IPS-NIHi11 (cell line): ENCODE results near the gene PRR33.
A peak's percentile ranks its signal among the peaks of the same experiment; 100 is the strongest.
"Not testable (repeated sequence)": the region's sequence is repeated elsewhere in the genome, so short reads cannot be mapped to it uniquely, and the experiment has no call there.

Source experiments
- DNase-seq: peaks from one replicate; pipeline ENCODE4 v3.0.0; 2012; ENCODE audit warnings: mixed read lengths, low spot score

The PRR33 gene

DNA sequence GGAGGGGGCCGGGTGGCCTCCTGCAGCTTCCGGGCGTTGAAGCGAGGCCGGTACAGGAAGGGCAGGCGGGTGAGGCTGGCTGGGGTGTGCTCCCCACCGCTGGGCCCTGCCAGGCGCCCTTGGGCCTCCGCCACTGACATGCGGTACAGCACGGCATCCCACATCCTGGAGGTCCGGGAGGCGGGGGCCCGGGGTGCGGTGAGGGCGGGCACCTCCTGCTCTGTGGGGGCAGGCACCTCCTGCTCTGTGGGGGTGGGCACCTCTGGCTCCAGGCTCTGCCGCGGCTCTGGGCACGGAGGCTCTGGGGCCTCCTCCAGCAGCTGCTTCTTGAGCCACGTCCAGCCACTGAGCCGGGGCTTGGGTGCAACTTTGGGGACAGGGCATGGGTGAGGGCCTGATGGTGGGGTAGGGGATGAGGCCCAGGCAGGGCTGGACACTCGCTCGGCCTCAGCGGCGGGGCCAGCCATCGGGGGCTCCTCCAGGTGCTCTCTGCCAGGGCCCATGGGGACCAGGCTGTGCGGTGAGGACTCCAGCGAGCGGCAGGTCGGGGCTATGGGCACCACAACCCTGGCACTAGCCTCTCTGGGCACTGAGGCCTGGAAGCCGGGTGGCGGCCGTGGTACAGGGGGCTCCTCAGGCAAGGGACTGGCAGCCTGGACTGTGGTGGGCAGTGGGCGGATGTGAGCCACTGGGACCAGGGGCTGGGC is 2.3 kb downstream of the PRR33 start:
- peak; percentile 24 for DNase-seq

DNA sequence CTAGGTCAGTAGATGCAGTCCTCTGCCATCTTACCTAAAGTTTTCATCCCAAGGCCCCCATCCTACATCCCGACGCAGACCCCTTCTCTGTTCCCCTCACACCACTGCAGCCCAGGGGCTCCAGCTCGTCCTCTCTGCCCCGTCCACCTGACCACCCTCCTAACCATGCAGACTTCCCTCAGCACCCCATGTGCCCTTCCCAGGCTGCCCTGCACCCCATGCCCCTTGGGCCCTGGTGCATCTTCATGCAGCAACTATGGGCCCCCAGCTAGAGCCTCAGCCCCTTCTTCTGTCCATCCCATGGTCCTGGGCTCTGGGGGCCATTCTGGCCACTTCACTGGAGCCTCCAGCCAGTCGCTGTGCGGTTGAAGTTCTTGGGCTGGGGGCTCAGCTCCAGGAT is 2.9 kb downstream of the PRR33 start:
- no peak for DNase-seq

DNA sequence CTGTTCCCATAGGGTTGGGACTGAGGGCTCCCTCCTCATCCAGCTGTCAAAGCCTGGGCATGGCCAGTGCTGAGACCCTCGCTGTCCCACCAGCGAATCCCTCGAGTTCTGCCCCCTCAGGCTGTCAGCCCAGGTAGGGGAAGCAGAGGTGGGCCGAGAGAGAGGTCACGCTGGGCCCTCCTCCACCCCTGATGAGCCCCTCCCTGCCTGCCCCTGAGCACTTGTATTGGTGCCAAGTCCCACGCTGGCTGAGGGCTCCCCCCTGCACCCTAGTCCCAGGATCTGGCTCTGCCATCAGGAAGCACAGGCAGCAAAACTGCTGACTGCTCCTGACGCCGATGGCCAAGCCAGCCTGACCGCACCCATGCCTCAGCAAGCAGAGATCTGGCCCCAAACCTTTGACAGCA is 3.3 kb downstream of the PRR33 start:
- DNase-seq = peak; percentile 5

DNA sequence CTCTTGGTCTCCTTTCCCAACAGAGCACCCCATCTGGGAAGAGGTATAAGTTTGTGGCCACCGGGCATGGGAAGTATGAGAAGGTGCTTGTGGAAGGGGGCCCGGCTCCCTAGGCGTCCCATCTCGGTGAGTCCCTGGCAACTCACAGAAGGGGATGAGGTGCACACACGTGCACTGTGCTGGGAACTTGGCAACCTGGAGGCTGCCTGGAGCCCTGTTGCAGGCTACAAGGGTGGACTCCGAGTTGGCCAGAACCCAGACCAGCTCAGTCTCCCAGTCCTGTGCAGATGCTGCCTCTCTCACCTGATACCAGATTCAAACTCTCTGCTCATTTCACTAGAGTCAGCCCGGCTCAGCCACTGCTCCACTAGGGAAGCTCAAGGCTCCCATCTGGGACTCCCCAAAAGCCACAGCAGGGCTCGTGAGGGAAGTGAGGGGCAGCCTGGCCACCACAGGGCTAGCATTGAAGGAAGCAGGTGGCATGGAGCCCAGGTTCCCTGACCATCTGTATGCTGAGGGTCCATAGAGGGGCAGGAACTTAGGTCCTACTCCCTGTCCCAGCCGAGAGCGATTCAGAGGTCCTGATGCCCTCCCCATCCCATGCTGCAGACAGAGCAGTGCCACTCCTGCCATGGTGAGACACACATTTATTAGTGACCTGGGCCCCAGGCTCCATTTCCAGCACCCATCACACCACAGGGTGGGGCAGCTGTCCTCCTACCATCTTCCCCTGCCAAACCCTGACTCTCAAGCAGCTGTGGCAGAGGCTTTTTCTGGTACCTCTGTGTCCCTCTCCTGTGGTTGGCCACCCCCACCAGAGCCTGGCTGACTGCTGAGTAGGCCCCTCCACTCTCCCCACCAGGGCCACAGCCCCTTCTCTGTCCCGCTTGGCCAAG is 4.0 kb downstream of the PRR33 start:
- no peak for DNase-seq

DNA sequence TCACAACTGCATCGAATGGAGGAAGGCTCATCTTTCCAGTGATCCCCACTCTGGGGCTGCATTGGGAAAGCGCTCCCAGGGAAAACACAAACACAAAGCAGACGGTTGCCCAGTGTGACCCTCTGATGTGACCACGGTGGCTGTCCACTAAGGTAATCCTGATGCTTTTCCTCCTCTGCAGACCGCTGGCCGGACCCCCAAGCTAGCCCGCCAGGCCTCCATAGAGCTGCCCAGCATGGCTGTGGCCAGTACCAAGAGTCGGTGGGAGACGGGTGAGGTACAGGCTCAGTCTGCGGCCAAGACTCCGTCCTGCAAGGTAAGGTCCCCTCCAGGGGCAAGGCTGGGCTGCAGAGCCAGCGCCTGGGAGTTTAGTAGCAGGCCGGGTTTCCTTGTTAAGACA is 5.1 kb downstream of the PRR33 start:
- DNase-seq = not testable (repeated sequence)

DNA sequence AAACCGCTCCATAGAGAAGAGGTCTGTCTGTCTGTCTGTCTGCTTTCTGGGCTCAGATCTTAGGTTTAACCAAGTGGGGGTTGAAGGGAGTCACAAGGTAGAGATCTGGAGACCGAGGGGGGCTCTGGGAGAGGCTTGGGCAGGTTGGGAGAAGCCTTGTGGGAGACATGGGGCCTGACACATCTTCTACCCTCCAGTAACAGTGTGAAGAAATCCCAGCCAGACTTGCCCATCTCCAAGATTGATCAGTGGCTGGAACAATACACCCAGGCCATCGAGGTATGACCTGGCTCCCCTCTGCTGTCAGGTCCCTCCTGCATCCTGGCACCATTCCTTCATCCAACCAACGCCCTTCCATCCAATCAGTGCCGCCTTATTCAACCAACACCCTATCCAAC is 7.4 kb downstream of the PRR33 start:
- DNase-seq = no peak

DNA sequence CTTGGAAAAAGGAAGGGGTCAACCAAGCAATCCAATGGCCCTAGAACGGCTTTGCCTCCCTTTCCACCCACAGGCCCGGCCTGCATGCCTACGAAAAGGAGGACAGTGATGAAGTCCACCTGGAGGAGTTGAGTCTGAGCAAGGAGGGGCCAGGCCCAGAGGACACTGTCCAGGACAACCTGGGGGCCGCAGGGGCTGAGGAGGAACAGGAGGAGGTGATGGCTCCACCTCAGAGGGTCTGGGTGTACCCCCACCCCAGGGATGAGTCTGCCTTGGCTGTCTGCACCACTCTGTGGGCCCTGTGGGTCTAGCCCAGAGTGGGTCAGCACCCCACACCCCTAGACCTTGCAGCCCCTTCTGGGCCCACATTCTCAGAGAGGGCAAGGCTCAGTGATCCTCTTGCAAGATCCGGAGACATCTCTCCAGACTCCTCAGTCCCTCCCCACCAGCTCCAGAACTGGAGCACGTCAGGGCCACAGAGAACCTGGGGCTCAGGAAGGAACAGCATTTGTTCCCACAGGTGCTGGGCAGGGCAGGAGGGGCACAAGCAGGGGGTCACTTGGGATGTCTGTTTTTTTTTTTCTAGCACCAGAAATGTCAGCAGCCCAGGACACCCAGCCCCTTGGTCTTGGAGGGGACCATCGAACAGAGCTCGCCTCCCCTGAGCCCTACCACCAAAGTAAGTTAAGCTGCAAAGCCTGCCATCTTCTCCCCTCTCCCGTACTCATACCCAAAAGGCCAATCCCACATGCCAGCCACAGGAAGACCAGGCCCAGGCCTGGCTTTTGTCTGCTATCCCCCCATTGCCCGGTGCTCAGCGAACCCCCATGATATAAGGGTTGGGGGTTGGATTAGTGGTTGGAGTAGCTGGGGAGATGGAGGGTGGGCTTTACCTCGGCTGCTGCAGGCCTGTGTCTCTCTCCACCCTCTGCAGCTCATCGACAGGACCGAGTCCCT is 8.1 kb downstream of the PRR33 start:
- peak; percentile 38 for DNase-seq

DNA sequence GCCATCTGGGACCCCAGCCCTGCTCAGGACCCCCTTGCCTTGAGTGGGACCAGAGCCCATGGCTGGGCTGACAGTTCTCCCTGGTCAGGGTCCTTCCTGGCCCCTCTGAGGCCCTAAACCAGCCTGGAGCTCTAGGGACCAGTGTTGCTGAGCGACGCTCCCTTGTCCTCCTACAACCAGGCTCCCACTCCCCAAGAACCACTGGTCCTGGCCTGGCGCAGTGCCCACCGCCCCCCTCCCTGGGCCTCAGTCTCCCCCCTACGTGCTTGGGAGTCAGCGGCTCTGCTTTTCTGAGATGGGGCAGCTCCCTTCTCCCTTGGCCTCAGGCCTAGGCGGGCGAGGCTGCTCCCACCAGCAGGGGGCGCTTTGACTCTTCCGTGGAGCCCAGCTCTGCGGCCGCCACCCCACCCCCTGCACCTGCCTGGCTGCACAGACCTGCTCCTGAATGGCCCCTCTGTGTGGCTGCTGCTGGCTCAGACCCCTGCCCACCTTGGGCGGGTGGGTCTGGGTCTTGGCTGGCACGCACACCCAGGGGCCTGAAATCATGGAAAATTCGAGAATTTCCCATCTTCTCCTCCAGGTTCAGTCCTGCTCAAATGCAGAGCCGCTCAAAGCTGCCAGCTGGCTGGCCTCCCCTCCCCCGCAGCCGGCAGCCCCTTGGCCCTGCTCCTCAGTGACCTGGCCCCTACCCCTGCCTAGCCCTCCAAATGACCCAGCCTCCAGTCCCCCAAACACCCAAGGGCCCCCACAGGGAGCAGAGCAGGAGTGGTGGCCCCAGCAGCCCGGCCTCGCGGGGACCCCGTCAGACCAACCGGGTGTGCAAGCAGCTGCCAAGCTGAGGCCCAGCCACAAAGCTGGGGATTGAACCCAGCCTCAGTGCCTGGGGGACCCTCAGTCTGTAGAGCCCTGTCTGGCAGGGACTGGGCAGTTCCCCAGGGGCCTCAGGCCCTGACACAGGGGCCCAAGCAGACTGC is 9.1 kb downstream of the PRR33 start:
- DNase-seq = peak; percentile 100

DNA sequence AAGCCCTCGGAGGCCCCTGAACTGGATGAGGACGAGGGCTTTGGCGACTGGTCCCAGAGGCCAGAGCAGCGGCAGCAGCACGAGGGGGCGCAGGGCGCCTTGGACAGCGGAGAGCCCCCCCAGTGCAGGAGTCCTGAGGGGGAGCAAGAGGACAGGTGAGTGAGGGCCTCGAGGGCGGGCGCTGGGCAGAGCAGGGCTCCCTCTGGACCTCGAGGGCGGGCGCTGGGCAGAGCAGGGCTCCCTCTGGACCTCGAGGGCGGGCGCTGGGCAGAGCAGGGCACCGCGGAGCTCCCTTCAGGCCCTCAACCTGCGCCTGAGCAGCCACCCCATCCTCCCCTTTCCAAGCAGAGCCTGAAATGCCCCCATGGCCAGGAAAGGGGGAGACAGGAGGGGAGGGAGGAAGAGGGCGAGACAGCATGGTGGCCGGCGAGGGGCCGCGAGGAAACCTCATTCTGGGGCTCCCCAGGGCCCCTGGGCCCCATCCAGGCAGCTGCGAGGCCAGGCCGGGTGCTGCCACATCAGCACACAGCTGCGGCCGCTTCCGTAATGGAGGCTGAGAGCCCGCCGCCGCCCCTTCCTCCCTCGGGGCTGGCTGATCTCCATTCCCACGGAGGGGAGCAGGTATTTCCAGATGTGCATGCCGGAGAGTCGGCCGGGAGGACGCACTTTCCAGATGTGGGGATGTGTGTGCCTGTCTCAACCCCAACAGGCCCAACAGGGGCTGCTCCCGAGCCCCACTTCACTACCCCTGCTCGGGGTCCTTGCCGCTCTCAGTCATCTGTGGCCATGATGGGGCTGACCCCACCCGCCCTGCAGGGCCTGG is 10.0 kb downstream of the PRR33 start:
- peak; percentile 7 for DNase-seq

DNA sequence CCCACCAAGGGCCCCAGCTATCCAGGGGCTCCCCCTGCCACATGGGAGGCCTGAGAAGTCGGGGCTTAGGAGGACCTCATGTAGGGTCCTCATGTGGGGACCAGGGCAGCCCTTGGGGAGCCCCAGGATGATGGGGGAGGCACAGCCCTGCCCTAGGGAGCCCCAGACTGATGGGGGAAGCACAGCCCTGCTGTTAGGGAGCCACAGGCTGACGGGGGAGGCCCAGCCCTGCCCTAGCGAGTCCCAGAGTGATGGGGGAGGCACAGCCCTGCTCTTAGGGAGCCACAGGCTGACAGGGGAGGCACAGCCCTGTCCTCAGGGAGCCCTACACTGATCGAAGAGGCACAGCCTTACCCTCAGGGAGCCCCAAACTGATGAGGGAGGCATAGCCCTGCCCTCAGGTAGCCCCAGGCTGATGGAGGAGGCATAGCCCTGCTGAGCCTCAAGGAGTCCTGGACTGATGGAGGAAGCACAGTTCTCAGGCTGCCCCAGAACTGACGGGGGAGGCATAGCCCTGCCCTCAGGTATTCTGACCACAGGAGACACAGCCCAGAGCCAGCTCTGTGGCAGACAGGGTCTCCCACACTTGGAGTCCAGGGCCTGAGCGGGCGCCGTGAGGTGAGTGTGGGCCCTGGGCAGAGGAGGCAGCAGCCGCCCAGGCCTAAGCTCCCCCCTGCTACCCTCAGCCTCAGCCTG is 10.8 kb downstream of the PRR33 start:
- no peak for DNase-seq

DNA sequence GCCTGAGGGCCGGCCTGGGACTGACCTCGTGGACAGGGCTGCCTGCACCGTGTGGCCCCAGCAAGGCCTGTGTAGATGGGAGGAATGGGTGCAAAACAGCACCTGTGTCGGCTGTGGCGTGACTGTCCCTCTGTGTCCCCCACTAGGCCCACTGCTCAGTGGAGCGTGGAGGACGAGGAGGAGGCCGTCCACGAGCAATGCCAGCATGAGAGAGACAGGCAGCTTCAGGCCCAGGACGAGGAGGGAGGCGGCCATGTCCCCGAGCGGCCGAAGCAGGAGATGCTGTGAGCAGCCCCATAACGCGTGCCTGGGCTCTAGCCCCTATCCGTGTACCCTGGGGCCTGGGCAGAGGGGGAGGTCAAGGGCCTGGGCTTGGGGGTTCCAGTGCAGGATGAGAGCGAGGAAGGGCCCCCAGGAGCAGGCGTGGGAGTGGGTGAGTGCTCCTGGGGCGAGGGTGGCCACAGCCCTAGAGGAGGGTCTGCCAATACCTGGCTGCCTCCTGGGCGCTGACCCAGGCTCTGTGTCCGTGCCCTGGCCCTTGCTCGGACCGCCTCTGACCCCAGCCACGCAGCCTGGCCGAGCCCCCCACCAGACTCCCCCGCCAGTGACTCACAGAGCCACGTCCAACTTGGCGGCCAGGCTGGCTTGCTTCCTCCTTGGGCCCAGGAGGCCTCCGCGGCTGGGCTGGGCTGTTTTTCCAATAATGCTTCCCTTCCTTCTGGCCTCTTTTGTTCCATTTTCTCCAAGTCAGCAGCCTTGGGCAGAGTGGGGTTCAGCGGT is 11.6 kb downstream of the PRR33 start:
- DNase-seq = peak; percentile 12

DNA sequence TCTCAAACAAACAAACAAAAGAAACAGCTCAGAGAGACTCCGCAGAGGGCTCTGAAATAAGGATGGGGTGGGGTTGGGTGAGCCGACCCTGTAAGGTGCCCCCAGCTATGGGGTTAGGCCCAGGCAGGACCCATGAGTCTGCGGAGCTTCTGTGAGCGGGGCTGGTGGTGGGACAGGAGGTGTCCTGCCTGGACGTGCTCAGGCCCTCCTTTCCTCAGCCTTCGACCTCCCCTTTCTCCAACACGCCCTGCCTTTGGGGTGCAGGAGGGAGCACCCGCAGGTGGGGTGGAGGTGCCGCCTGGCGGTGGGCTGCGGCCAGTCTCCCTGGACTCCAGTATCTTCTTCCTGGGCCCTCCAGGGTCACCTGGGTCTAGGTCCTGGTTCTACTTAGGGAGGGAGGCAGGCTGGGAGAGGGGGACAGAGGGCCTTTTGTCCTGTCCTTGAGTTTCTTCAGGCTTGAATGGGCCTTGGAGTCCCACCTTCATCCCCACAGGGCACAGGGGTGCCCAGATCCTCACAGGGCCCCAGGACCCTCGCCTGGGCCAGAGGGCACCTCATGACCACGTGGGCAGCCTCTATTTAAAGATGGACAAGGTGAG is 12.3 kb downstream of the PRR33 start:
- DNase-seq = no peak

DNA sequence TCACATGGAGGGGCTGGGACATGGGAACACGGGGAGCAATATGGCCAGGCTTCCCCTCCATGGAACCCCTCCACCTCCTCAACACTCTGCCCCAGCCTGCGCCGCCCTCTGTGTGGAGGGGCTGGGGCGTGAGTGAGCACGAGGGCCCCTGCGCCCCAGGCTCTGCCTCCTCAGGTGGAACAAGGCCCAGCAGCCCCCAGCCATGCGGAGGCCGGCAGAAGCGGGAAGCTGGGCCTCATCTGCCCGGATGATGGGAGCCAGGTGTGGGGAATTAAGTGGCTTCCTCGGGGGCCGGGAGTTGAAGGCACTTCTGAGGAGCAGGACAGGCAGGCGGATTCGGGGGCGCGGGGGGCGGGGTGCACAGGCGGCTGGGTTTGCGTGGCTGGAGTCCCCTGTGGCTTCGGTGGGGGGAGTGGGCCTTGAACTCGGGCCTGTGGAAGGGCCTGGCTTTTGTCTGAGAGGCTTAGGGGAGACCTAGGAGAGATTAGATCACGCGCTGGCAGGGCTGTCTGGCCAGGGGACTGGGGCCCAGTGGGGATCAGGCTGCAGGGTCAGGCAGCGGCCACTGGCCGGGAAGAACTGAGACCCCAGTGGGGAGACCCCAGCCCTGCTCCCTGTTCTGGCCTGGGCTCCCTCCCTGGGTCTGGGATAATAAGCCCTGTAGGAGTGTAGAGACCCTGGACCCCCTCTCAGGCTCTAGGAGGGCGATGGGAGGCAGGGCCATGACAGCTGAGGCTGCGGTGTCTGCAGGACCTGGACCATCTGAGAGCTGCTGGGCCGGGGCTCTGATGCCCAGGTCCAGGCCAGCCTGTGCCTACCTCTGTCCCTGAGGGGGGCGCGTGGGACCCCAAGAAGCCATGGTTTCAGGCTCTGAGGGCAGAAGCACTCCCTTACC is 13.3 kb downstream of the PRR33 start:
- no peak for DNase-seq

DNA sequence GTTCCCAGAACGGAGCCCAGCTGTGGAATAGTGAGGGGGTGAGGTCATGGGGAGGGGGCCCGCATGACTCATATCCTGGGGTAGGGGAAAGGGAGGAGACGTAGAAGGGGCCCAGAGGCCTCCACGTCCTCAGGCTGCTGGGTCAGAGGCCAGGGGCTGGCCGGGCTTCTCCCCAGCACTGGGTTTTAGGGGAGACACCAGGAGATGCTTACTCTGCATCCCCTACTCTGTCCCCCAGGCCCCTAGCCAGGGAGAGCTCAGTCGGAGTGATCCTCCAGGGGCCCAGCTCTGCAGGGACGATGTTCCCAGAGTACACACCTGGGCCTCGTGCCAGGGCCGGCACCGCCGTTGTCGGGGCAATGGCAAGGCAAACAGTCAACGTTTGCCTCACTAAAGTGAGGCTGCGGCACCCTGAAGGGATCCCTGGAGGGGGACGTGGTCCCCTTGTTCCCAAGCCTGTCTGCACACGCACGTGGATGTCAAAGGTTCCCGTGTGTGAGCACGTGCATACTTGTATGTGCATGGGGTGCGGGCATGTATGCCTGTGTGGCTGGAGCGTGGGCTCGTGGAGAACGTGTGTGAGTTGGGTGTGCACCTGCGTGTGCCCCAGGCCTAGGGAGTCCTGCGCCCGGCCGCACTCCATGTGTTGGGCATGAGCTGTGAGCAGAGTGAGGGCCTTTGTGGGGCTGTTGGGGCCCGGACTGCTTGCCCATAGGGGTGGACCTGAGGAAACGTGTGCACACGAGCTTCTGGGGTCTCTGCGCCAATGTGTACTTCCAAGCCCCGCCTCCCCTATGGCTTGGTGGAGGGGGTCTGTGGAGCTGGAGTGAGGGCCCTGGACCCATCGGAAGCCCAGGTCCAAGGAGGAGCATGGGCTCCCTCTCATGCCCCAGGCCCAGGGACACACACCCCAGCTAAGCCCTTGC is 14.2 kb downstream of the PRR33 start:
- DNase-seq = no peak

DNA sequence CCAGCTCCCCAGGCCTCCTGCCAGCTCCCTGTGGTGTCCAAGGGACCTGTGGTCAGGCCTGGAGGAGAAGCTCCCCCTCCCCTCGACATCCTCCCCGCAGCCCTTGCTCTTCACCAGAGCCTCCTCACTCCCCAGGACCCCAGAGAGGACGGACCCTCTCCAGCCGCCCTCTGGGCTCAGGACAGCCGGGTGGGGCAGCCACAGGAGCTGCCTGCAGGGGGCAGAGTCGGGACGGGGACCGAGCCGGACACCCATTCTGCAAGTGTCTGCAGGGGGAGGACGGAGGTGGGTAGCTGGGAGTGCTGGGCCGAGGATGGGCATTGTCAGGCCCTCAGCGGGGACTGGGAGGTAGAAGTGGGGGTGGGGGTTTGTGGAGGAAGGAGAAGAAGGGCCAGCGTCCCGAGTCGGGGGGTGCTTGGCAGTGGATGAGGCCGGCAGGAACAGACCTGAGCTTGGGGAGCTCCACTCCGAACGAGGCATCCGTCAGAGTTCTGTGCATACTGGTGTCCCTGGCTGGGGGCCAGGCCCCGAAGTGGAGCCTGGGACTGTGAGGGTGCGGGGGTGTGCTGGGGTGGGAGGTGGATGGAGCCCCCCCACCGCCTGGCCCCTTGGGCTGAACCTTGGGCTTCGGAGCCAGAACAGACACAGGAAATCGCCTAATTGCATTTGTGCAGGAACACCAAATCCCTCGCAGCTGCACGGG is 15.2 kb downstream of the PRR33 start:
- peak; percentile 87 for DNase-seq
